Neural progenitor cell (in vitro differentiated cells): Measurements from ENCODE around the gene CLDN16. TPM values are rescaled to one million over a fixed set of nuclear protein-coding genes. Genes with fewer than 3 reads are reported as not detected.

ENCODE experiments used
- DNase-seq: peaks from one replicate; pipeline ENCODE4 v3.0.0-alpha.2; 2016; ENCODE audit warnings: low spot score
- H2AFZ ChIP-seq: fragments of 200-600 bp; sonication (generic); replicated peaks from 2 replicates; pipeline ENCODE4 v1.6.1; 2016; ENCODE audit warnings: antibody characterized with exemption
- H3F3A ChIP-seq: fragments of 200-600 bp; sonication (generic); 2 replicates; pipeline ENCODE4 v1.6.1; 2016; ENCODE audit warnings: antibody characterized with exemption, low read depth
- H3K27ac ChIP-seq: fragments of 200-600 bp; sonication (generic); 2 replicates; pipeline ENCODE4 v1.5.1; 2016; ENCODE audit warnings: mild to moderate bottlenecking
- H3K27me3 ChIP-seq: fragments of 200-600 bp; sonication (generic); 2 replicates; pipeline ENCODE4 v1.6.1; 2016; ENCODE audit warnings: mild to moderate bottlenecking, moderate library complexity
- H3K36me3 ChIP-seq: fragments of 200-600 bp; sonication (generic); 2 replicates; pipeline ENCODE4 v1.5.1; 2016
- H3K4me1 ChIP-seq: fragments of 200-600 bp; sonication (generic); 2 replicates; pipeline ENCODE4 v1.6.1; 2016; ENCODE audit warnings: mixed run types
- H3K4me2 ChIP-seq: fragments of 200-600 bp; sonication (generic); 2 replicates; pipeline ENCODE4 v1.6.1; 2016
- H3K4me3 ChIP-seq: fragments of 200-600 bp; sonication (generic); 2 replicates; pipeline ENCODE4 v1.5.1; 2016
- H3K79me2 ChIP-seq: fragments of 200-600 bp; sonication (generic); 2 replicates; pipeline ENCODE4 v1.6.1; 2016; ENCODE audit warnings: low read depth
- H3K9ac ChIP-seq: fragments of 200-600 bp; sonication (generic); 2 replicates; pipeline ENCODE4 v1.6.1; 2016
- H3K9me3 ChIP-seq: fragments of 200-600 bp; sonication (generic); 2 replicates; pipeline ENCODE4 v1.5.1; 2016; ENCODE audit warnings: low read depth
- H4K20me1 ChIP-seq: fragments of 200-600 bp; sonication (generic); 2 replicates; pipeline ENCODE4 v1.6.1; 2016; ENCODE audit warnings: low read depth
- H3K27ac Mint-ChIP-seq: 3 replicates; pipeline ENCODE4 v1.8.0; 2021; ENCODE audit warnings: mixed read lengths
- H3K27me3 Mint-ChIP-seq: 2 replicates; pipeline ENCODE4 v1.8.0; 2022; ENCODE audit warnings: low read depth, mild to moderate bottlenecking, inconsistent platforms, moderate library complexity, mixed read lengths; ENCODE audit not compliant: insufficient read depth
- H3K36me3 Mint-ChIP-seq: 3 replicates; pipeline ENCODE4 v1.8.0; 2021; ENCODE audit warnings: mixed read lengths
- H3K4me1 Mint-ChIP-seq: 3 replicates; pipeline ENCODE4 v1.8.0; 2021; ENCODE audit warnings: mixed read lengths
- H3K4me3 Mint-ChIP-seq: 3 replicates; pipeline ENCODE4 v1.8.0; 2021; ENCODE audit warnings: mild to moderate bottlenecking, moderate library complexity, mixed read lengths
- H3K9me3 Mint-ChIP-seq: 3 replicates; pipeline ENCODE4 v1.8.0; 2020; ENCODE audit warnings: mixed read lengths
- EZH2 ChIP-seq: fragments of 200-600 bp; sonication (generic); IDR thresholded peaks from 2 replicates; pipeline ENCODE4 v1.6.1; 2017; ENCODE audit warnings: antibody characterized with exemption, mild to moderate bottlenecking, moderate library complexity
- EZH2phosphoT487 ChIP-seq: fragments of 200-600 bp; sonication (generic); IDR thresholded peaks from 2 replicates; pipeline ENCODE4 v1.6.1; 2017; ENCODE audit warnings: antibody characterized with exemption
- total RNA-seq: library from RNA; depleted of rRNA; stranded (reverse); fragments of >200 nt; gene quantifications from 2 replicates; pipeline ENCODE4 v1.2.3, GENCODE V29; 2015; ENCODE audit warnings: low replicate concordance
- TF ChIP-seq, protein P1 (sequence below): fragments of 200-600 bp; sonication (generic); IDR thresholded peaks from 2 replicates; pipeline ENCODE4 v1.5.1; 2017; ENCODE audit warnings: antibody characterized with exemption, mild to moderate bottlenecking

CLDN16 gene
- total RNA-seq, 1 donor from 2014 or later, result not detected

GRCh38 chr3:190346541-190346940, 41.4 kb upstream of the CLDN16 start:
- Histone ChIP-seq H4K20me1 (no peaks in the 10 kb centered on the region), H2AFZ (no peak overlapping the region), H3K27me3 (no peaks in the 10 kb centered on the region), H3K36me3 (no peaks in the 10 kb centered on the region), H3K4me1 (no peaks in the 10 kb centered on the region), H3K9ac (no peak overlapping the region), H3K4me2 (no peak overlapping the region), H3F3A (no peaks in the 10 kb centered on the region), H3K9me3 (no peaks in the 10 kb centered on the region), H3K79me2 (no peaks in the 10 kb centered on the region), H3K4me3 (no peak overlapping the region), H3K27ac (no peak overlapping the region)
- H3K4me1 Mint-ChIP-seq, result peaks cover 11% of the 10 kb centered on the region
- TF ChIP-seq, protein P1, sequence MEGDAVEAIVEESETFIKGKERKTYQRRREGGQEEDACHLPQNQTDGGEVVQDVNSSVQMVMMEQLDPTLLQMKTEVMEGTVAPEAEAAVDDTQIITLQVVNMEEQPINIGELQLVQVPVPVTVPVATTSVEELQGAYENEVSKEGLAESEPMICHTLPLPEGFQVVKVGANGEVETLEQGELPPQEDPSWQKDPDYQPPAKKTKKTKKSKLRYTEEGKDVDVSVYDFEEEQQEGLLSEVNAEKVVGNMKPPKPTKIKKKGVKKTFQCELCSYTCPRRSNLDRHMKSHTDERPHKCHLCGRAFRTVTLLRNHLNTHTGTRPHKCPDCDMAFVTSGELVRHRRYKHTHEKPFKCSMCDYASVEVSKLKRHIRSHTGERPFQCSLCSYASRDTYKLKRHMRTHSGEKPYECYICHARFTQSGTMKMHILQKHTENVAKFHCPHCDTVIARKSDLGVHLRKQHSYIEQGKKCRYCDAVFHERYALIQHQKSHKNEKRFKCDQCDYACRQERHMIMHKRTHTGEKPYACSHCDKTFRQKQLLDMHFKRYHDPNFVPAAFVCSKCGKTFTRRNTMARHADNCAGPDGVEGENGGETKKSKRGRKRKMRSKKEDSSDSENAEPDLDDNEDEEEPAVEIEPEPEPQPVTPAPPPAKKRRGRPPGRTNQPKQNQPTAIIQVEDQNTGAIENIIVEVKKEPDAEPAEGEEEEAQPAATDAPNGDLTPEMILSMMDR, result no peak
- TF ChIP-seq EZH2phosphoT487 (no peak), EZH2 (no peak)
- H3K9me3 Mint-ChIP-seq, result peaks cover 9% of the 10 kb centered on the region
- H3K4me3 Mint-ChIP-seq, result no peak overlapping the region
- H3K27ac Mint-ChIP-seq, result no peak overlapping the region
- H3K27me3 Mint-ChIP-seq, result no peaks in the 10 kb centered on the region
- no peak for DNase-seq
- no peaks in the 10 kb centered on the region for H3K36me3 Mint-ChIP-seq

DNA sequence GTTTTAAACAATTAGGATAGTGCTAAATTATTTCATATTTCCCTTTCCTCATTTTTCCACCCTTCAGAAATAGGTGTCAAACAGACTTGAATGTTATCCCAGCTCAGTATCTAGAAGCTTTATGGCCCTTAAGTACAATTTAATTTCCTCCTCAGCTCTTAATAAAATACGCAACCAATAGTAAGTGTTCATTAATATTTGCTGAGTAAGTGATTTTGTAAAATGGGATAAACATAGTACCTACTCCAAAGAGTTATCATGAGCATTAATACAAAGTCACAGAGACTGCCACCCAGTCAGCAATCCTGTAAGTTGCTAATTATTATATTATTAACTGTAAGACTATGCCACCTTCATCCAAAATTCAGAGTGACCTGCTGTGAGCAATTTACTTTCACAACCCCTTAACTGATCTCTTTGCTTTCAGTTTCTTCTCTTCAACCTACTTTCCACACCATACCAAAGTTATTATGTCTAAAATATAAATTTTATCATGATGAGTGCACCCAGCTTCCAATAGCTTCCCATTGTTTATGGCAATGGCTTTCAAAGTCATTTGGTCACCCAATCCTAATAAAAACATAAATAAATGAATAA, 35.0 kb upstream of the CLDN16 start:
- H3K4me1 ChIP-seq, result no peaks in the 10 kb centered on the region
- no peak overlapping the region for H3K4me2 ChIP-seq
- H3F3A ChIP-seq, result no peaks in the 10 kb centered on the region
- no peaks in the 10 kb centered on the region for H3K4me1 Mint-ChIP-seq
- H3K4me3 Mint-ChIP-seq, result no peak overlapping the region
- no peak overlapping the region for H3K9ac ChIP-seq
- H3K27ac Mint-ChIP-seq, result no peak overlapping the region
- no peaks in the 10 kb centered on the region for H3K27me3 ChIP-seq
- no peaks in the 10 kb centered on the region for H3K36me3 Mint-ChIP-seq
- no peak overlapping the region for H2AFZ ChIP-seq
- H3K79me2 ChIP-seq, result no peaks in the 10 kb centered on the region
- no peaks in the 10 kb centered on the region for H3K9me3 ChIP-seq
- H4K20me1 ChIP-seq, result no peaks in the 10 kb centered on the region
- H3K27me3 Mint-ChIP-seq, result no peaks in the 10 kb centered on the region
- H3K36me3 ChIP-seq, result no peaks in the 10 kb centered on the region
- H3K27ac ChIP-seq, result no peak overlapping the region
- no peaks in the 10 kb centered on the region for H3K9me3 Mint-ChIP-seq
- no peak overlapping the region for H3K4me3 ChIP-seq
- no peak for DNase-seq
- no peak for TF ChIP-seq EZH2
- TF ChIP-seq, protein P1, result no peak
- no peak for TF ChIP-seq EZH2phosphoT487

DNA sequence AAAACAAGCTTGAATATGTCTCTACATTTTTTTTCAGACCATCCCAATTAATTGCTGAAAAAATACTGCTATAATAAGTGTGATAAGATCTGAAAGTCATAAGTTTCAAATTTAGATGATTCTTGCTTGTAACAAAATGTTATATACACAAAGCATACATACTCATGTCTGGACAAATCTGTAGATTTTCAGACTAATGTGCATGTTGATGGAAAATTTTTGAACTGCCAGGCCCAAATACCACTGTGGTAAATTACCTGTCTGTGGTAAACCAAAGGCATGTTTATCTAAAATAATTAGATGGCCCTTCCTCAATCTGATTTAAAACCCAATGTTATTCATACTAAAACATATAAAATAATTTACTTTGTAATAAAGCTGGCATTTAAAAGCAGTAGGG, 31.7 kb upstream of the CLDN16 start:
- no peaks in the 10 kb centered on the region for H3K36me3 ChIP-seq
- Mint-ChIP-seq H3K4me1 (no peaks in the 10 kb centered on the region), H3K27me3 (no peaks in the 10 kb centered on the region), H3K4me3 (no peak overlapping the region), H3K36me3 (no peaks in the 10 kb centered on the region), H3K9me3 (no peaks in the 10 kb centered on the region), H3K27ac (no peak overlapping the region)
- H3F3A ChIP-seq, result no peaks in the 10 kb centered on the region
- H3K4me2 ChIP-seq, result no peak overlapping the region
- no peak overlapping the region for H3K4me3 ChIP-seq
- H3K9ac ChIP-seq, result no peak overlapping the region
- H4K20me1 ChIP-seq, result no peaks in the 10 kb centered on the region
- no peaks in the 10 kb centered on the region for H3K9me3 ChIP-seq
- no peak for DNase-seq
- no peaks in the 10 kb centered on the region for H3K27me3 ChIP-seq
- TF ChIP-seq, protein P1, result no peak
- TF ChIP-seq EZH2phosphoT487 (no peak), EZH2 (no peak)
- H3K4me1 ChIP-seq, result no peaks in the 10 kb centered on the region
- H3K27ac ChIP-seq, result no peak overlapping the region
- no peaks in the 10 kb centered on the region for H3K79me2 ChIP-seq
- no peak overlapping the region for H2AFZ ChIP-seq
